GM18520 (cell line): ENCODE data around the gene GNA12.
"Not testable (repeated sequence)": the region's sequence is repeated elsewhere in the genome, so short reads cannot be mapped to it uniquely, and the experiment has no call there.

Experiments
- ATAC-seq: cut with Tn5 transposase; IDR thresholded peaks from one replicate; pipeline ENCODE4 v1.9.1; 2021; ENCODE audit not compliant: unreplicated experiment

Gene GNA12

DNA sequence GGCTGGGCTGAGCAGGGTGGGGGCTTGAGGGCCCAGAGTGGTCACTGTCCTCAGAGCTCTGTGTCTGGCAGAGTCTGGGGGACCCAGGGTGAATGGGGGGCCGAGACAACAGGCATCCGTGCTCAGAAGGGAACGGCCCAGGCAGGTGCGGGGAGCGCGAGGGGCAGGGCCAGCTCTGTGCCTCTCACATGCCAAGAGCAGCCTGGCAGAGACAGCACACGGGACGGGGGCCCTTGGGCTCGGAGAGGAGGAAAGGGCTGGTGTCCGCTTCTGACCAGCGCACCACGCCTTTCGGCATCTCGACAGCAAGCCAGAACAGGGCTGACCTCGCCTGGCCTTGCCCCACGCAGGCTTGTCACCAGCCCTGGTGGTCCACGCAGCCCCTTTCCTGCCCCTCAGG, 142.7 kb downstream of the GNA12 start:
- ATAC-seq: no peak

- ATAC-seq: no peak
Observed at GRCh38 chr7:2700141-2700850, 143.8 kb downstream of the GNA12 start.

DNA sequence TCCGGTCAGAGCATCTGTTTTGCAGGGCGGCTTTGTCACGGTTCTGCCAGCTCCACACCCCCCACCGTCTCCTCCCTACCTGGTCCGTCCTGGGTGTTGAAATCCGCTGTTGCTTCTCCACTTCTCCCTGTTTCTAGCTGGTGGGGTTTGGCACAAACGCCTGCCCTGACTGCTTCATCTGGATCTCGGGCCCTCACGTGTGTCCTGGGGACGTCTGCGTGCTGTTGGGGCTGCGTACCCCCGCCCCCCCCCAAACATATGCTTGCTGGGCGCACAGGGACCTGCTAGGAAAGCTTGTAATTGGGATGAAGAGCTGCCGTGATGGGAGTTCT, 144.9 kb downstream of the GNA12 start:
- ATAC-seq: no peak

GRCh38 chr7:2698581-2699288, 145.4 kb downstream of the GNA12 start:
- peak; percentile 90 for ATAC-seq

DNA sequence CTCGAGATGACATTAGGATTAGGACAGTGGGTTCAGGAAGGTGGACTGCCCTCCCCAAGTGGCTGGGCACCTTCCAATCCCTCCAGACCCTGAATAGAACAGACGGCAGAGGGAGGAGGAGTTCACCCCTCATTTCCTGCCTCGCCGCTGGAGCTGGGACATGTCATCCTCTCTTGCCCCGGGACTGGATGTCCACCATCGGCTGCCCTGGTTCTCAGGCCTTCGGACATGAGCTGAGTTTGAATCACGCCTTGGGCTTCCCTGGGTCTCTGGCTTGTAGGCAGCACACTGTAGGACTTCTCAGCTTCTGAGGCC, 150.0 kb downstream of the GNA12 start:
- ATAC-seq: not testable (repeated sequence)

DNA sequence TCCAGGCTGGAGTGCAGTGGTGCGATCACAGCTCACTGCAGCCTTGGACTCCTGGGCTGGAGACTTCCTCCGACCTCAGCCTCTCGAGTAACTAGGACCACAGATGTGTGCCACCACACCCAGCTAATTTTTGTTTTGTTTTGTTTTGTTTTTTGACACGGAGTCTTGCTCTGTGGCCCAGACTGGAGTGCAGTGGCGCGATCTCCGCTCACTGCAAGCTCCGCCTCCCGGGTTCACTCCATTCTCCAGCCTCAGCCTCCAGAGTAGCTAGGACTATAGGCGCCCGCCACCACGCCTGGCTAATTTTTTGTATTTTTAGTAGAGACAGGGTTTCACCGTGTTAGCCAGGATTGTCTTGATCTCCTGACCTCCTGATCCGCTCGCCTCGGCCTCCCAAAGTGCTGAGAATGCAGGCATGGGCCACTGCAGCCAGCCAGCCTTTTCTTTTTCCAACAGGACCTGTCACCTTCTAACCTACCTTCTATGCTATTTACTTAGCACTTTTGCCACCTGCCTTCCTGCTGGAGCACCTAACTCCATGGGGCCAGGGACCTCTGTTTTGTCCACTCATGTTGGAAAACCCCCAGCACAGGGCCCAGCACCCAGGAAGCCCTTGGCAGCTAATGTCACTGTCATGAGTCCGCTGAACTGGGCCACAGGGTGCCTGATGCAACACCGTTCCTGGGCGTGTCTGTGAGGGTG, 150.5 kb downstream of the GNA12 start:
- not testable (repeated sequence) for ATAC-seq

- ATAC-seq: no peak
Observed at GRCh38 chr7:2692543-2692942, 151.6 kb downstream of the GNA12 start.

GRCh38 chr7:2691932-2692439, 152.1 kb downstream of the GNA12 start:
- not testable (repeated sequence) for ATAC-seq

DNA sequence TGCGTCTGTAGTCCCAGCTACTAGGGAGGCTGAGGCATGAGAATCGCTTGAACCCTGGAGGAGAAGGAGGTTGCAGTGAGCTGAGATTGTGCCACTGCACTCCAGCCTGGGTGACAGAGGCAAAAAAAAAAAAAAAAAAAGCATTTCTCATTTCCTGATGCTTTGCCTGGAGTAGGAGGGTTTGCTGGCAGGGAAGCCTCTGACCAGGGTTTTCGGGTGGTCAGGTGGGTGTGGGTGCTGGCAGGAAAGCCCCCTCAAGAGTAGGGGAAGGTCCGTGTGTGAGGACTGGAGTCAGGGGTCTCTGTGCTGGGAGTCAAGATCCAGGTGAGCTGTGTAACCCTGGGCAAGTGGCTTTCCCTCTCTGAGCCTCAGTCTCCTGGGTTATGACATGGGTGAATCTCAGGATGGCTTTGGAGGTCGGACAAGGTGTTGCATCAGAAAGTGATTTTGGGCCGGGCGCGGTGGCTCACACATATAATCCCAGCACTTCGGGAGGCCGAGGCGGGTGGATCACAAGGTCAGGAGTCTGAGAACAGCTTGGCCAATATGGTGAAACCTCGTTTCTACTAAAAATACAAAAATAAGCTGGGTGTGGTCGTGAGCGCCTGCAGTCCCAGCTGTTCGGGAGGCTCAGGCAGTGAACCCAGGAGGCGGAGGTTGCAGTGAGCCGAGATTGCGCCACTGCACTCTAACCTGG, 152.9 kb downstream of the GNA12 start:
- no peak for ATAC-seq

DNA sequence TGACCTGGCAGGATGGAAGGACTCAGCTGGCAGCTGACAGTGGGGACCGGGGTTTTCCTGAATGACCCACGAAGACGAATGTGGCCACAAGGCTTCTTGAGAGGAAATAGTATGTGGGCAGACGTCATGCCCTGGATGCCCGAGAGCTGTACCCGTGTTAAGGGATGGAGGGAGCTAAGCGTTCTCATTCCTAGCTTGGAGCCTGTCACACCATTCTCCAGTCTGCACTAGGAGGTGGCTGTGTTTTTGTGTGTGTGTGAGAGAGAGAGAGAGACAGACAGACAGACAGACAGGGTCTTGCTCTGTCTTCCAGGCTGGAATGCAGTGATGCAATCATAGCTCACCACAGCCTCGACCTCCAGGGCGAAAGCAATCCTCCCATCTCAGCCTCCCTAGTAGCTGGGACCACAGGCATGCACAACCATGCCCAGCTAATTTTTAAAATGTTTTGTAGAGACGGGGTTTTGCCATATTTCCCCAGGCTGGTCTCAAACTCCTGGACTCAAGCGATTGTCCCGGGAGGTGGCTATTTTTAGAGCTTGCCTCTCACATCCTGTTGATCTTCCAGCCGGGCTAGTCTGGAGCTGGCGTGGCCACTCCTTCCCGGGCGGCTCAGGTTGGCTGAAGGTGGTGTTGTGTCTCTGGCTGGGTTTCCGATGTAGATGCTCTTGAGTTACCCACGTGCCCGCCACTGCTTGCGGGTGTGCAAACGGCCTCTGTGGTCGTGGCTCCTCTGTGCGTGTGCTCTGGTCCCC, 154.0 kb downstream of the GNA12 start:
- no peak for ATAC-seq

- ATAC-seq: no peak
Observed at GRCh38 chr7:2689343-2689847, 154.7 kb downstream of the GNA12 start.

DNA sequence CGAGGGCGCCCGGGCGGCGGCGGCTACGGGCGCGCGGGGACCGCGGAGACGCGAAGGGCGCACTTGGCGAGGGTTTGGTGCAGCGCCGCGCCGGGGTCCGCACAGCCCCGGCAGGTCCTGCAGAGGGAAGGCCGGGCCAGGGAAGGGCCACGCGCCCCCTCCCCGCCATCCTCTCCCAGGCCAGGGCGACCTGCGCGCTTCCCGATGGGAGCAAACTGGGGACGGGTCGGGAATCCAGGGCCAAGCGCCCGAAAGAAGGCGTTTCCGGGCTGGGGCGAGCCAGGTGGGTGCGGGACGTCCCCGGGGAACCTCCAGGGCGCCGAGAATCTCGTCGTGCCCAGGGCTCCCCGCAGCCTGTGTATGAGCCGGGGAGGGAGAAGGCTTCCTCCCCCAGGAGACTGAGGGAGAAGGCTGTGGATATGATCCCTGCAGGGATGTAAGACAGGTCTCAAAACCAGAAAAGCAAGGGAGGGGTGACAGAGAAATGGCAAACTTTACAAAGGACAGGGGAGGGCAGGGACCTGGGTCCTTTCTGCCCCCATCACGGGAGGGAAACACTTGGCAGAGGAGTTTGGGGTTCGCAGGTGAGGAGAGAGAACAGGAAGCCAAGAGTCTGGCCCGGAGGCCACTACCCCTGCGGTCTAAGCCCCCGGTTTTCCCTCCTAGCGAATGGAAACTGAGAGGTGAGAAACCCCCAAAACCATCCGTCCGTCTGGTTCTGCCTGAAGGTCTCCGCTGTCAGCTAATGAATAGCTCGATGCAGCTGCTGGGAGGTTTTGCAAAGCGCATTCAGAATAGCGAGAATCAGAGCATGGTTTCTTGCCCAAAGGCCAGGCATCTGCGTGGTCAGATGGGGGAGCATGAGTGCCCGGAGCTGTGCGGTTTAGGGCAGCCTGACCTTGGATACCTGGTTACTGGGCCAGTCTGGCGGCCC, 155.4 kb downstream of the GNA12 start:
- ATAC-seq: peak; percentile 41

- no peak for ATAC-seq
Observed at GRCh38 chr7:2687881-2688318, 156.2 kb downstream of the GNA12 start, which contains the start of gene AMZ1. Gene AMZ1, plus strand, starts transcription at chr7:2688202. Its CDS starts 12,250 bp downstream, at chr7:2700452.

GRCh38 chr7:2687338-2687869, 156.7 kb downstream of the GNA12 start:
- ATAC-seq: no peak

- no peak for ATAC-seq
Observed at GRCh38 chr7:2686101-2686500, 158.0 kb downstream of the GNA12 start.

GRCh38 chr7:2684501-2684900, 159.6 kb downstream of the GNA12 start:
- ATAC-seq: no peak

DNA sequence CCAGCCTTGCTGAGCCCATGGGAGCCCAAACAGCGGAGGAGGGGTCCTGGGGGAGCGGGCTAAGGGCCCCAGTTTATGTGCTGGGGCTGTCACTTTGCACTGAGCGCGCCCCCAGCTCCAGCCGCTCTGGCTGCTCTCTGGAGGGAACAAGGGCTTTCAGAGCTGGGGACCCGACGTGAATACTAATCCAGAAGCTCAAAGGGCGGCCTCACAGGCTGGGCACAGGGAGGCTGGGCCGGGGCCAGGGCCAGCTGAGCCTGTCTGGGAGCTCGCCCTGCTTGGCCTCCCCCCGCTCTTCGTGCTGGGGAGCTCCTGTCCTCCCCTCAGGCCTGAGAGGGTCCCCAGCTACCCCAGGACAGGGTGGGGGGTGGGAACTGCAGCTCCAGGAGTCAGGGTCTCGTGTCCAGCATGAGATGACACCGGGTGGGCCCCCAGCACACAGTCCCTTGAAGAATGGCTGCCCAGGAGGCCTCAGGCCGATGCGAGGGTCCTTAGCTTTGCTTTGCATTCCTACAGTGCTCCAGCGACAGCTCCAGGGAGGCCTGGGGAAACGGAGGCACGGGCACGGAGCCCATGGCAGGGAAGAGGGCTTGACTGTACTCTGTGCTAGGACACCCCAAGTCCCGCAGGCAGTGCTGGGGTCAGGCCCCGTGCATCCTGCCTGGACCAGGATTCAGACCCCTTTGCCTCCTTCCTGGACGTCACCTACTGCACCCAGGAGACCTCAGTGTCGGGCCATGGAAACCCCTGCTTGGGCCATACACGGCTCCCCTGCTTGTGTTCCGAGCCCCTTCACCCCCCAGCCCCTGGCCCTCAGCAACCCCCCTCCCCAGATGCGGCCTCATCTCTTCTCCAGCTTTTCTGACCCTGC, 161.9 kb downstream of the GNA12 start:
- ATAC-seq: no peak
